Measurements from ENCODE around the gene GDF7.
"Not testable (repeated sequence)": the region's sequence is repeated elsewhere in the genome, so short reads cannot be mapped to it uniquely, and the experiment has no call there.

GDF7 gene

DNA sequence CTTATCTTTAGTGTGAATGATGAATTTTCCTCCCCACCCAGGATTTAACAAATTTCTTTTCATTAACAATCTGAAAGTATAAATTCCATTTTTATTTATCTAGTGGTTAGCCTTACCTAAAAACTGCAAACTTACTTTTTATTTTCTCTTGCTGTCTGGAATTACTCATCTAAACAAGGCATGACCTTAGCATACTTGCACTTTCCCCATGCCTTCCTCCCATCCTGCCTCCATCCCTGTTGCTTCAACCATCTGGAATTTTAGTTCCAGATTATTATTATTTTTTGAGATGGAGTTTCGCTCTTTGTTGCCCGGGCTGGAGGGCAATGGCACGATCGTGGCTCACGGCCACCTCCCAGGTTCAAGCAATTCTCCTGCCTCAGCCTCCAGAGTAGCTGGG lies 35.6 kb downstream of the GDF7 start:
- no peak for DNase-seq (ENCODE audit: low read depth)

DNA sequence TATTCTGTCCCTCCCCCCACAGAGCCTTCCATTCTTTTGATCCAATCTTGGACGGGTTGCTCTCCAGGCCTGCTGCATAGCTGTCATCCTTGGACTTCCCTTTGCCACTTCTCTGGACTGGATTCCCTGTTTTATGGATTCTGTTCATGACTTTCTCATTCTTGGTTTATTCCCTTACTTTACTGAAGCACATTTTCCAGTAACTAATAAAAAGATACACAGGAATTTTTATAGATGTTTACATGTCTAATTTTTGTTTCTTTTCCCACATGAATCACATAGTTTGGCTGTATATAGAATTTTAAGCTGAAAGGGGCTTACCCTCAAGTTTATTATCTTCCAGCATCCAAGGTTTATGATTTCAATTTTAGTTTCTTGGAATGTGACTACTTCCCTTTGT lies 37.9 kb downstream of the GDF7 start:
- no peak for DNase-seq (ENCODE audit: low read depth)

DNA sequence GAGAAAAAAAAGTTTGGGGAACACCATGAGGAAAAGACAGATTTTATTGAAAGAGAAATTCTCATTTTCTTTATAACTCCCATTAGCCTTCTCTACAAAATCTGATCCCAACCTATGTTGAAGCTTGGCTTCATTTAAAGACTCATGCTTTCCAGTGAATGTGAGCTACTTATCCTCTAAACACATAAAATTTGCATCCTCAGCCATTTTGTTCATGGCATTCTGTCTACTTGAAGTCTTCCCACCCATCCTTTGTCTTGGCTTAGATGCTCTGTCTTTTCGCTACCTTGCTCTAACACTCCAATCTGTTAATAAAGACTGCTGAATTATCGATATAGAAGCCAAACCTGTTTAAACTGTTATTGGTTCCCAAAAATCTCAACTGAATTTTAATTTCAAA lies 39.3 kb downstream of the GDF7 start:
- no peak for DNase-seq (ENCODE audit: low read depth)

DNA sequence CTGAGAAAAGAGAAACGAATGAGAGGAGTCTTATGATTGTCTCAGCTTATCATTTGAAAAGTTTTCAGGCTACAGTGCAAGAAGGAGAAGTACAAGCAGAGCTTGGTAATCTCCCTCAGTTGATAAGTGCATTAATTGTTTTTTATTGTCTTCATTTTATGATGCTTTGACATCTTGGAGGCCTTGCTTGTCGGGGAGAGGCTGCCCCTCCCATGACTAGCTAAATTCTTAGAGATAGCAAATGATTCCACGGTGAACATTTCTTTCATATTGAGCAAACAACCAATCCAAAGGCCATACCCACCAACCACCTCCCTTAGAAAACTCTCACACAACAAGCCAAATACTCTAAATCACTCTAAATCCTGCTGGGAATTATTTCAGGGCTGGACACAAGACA lies 39.8 kb downstream of the GDF7 start:
- DNase-seq (ENCODE audit: low read depth): no peak

DNA sequence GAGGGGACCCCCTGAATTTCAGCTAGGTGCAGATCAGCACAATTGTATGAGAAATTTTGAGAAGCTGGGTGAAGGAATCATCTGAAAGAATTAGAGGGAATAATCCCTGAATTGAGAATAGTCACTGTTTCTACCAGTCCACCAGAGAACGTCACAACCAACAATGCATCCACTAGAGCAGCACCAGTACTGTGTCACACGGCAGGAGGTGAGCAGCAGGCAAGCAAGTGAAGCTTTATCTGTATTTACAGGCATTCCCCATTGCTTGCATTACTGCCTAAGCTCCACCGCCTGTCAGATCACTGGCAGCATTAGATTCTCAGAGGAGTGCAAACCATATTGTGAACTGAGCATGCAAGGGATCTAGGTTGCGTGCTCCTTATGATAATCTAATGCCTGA lies 40.7 kb downstream of the GDF7 start:
- DNase-seq (ENCODE audit: low read depth): no peak

DNA sequence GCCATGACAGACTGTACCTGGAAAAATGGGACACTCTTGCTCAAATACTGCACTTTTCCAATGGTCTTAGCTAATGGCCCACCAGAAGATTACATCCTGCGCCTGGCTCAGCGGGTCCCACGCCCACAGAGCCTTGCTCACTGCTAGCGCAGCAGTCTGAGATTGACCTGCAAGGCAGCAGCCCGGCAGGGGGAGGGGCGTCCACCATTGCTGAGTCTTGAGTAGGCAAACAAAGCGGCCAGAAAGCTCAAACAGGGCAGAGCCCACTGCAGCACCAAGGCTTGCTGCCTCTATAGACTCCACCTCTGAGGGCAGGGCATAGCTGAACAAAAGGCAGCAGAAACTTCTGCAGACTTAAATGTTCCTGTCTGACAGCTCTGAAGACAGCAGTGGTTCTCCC lies 44.7 kb downstream of the GDF7 start:
- not testable (repeated sequence) for DNase-seq (ENCODE audit: low read depth)

DNA sequence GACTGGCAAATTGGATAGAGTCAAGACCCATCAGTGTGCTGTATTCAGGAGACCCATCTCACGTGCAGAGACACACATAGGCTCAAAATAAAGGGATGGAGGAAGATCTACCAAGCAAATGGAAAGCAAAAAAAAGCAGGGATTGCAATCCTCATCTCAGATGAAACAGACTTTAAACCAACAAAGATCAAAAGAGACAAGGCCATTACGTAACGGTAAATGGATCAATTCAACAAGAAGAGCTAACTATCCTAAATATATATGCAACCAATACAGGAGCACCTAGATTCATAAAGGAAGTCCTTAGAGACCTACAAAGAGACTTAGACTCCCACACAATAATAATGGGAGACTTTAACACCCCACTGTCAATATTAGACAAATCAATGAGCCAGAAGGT lies 46.6 kb downstream of the GDF7 start:
- not testable (repeated sequence) for DNase-seq (ENCODE audit: low read depth)

DNA sequence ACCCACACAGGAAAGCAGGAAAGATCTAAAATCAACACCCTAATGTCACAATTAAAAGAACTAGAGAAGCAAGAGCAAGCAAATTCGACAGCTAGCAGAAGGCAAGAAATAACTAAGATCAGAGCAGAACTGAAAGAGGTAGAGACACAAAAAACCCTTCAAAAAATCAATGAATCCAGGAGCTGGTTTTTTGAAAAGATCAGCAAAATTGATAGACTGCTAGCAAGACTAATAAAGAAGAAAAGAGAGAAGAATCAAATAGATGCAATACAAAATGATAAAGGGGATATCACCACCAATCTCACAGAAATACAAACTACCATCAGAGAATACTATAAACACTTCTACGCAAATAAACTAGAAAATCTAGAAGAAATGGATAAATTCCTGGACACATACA lies 47.5 kb downstream of the GDF7 start:
- DNase-seq (ENCODE audit: low read depth): not testable (repeated sequence)

DNA sequence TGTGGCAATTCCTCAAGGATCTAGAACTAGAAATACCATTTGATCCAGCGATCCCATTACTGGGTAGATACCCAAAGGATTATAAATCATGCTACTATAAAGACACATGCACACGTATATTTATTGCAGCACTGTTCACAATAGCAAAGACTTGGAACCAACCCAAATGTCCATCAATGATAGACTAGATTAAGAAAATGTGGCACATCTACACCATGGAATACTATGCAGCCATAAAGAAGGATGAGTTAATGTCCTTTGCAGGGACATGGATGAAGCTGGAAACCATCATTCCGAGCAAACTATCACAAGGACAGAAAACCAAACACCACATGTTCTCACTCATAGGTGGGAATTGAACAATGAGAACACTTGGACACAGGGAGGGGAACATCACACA lies 49.2 kb downstream of the GDF7 start:
- DNase-seq (ENCODE audit: low read depth): not testable (repeated sequence)

DNA sequence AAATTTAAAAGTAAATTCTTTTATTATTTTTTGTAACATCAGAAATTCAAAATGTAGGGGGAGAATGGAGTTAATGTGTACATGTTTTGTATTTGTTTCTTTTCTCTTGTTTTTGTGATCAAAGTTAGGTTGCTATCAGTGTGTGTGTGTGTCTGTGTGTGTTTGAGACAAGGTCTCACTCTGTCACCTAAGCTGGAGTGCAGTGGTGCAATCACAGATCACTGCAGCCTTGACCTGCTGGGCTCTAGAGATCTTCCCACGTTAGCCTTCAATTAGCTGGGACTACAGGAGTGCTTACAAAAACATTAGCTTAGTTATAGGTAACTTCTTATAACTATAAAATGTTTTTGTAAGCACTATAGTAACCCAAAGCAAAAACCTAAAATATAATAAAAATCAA lies 50.7 kb downstream of the GDF7 start:
- no peak for DNase-seq (ENCODE audit: low read depth)

DNA sequence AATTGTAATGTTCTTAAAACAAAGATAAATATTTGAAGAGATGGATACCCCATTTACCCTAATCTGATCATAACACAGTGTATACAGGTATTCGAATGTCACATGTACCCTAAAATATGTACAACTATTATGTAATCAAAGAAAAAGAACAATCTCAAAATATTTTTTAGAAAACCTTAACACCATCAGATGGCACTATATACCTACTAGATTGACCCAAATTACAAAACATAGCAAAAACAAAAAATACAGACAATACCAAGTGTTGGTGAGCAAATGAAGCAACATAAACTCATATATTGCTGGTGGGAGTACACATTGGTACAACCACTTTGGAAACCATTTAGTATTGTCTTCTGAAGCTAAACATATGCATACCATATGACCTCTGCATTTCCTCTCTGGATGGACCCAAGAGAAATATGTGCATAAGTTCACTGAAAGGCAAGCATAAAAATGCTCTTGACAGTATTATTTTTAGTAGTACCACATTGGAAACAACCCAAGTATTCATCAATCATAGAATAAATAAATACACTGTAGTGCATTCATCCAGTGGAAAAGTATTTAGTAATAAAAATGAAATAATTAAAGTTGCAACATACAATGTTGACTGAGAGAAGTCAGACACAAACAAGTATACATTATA lies 55.8 kb downstream of the GDF7 start:
- no peak for DNase-seq (ENCODE audit: low read depth)

DNA sequence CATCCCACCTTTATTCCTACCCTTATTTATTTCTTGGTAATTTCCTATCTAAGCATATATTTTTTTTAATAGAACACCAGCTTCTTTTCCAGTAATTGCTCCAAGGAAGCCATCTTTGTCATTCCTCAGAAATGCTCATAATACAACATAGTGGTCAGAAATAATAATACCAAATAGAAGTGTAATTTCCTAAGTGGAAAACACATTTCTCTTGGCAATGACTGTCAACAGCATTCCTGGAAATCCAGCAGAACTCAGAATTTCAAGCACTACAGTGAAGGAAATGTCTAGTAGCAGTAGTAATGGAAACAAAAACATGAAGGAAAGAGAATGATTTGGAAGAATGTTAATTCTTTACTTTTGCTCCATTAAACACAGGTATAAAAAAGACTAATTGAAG lies 56.6 kb downstream of the GDF7 start:
- DNase-seq (ENCODE audit: low read depth): no peak

DNA sequence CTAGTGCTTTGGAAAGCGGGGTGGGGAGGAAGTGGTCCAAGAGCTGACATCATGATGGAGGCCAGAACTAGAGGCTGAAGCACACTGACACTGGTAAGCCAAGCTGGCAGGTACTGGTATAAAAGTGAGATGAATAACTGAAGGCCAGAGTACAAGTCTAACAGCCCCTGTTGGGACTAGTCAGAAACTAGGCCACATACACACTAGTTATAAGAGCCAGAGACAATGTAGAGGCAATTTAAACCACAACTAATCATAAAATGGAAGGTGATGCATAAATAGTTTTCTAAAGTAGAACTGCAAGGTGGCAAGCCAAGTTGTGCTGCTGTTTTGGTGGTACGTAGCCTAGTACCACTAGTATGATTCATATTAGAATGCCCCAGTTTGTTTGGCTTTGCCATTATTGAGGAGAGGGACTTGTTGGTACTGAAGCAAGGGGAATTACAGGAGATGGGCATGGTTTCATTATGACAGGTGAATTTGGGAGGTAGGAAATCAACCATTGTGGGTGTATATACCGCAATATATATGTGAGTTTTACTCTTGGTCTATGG lies 57.6 kb downstream of the GDF7 start:
- no peak for DNase-seq (ENCODE audit: low read depth)

DNA sequence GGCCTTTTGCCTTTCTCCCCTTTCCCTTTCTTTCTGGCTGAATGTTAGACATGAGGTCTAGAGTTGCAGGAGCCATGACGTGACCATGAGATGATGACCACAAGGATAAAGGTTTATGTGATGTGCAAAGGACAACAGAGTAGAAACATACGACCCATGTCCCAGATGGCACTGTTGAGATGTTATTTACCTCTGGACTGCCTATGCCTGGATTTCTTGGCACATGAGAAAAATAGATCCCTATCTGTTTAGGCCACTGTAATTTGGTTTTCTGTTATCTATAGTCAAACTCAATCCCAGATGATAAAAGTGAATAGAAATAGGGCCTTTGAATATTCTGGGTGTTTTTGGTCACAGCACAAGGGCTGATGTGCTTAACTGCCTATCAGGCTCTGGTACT lies 58.8 kb downstream of the GDF7 start:
- no peak for DNase-seq (ENCODE audit: low read depth)

DNA sequence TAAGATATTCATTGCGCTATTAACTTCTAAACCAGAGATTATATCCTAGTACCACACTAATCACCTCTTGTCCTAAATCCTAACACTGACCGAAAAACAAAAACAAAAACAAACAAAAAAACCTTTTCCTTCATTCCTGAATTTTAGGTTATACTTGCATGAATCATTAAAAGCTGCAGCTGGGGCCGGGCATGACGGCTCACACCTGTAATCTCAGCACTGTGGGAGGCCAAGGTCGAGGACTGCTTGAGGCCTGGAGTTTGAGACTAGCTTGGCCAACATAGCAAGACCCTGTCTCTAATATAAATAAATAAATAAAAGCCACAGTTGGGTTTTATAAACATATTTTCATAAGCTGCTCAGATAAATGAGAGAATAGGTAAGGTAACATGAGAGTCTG lies 60.0 kb downstream of the GDF7 start:
- DNase-seq (ENCODE audit: low read depth): no peak

DNA sequence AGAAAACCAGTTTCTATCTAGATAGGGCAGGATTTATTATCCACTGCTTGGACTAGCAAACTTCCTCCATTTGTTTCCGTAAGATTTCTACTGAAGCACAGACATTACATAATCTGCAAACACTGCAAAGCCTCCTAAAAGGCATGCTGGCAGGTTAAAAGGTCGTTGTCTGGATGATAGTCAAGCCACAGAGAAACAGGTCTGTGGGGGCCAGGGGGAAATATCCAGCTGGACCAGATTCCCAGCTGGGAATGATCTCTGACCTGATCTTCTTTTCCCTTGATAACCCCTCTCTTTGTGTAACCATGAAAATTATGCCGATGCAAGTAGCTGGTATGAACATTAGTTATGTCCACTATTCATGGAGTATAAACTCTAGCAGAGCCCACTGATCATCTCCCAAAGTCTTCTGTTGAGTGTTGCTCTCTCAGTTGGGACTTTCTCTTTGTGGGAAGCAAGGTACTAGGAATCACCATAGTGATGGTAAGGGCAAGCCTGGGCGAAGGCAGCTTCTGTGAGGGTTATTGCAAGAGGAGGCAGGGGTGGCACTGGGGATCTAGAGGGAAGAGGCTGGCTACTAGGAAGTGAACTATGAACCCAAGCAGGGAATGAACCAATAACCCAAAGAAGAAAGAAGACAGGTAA lies 61.3 kb downstream of the GDF7 start:
- no peak for DNase-seq (ENCODE audit: low read depth)
